HG02973 (cell line): Measurements from ENCODE around the gene FBXO7.

ENCODE experiments used
- ATAC-seq: cut with Tn5 transposase; IDR thresholded peaks from one replicate; pipeline ENCODE4 v1.9.1; 2021; ENCODE audit warnings: moderate library complexity; ENCODE audit not compliant: unreplicated experiment

FBXO7 gene

DNA sequence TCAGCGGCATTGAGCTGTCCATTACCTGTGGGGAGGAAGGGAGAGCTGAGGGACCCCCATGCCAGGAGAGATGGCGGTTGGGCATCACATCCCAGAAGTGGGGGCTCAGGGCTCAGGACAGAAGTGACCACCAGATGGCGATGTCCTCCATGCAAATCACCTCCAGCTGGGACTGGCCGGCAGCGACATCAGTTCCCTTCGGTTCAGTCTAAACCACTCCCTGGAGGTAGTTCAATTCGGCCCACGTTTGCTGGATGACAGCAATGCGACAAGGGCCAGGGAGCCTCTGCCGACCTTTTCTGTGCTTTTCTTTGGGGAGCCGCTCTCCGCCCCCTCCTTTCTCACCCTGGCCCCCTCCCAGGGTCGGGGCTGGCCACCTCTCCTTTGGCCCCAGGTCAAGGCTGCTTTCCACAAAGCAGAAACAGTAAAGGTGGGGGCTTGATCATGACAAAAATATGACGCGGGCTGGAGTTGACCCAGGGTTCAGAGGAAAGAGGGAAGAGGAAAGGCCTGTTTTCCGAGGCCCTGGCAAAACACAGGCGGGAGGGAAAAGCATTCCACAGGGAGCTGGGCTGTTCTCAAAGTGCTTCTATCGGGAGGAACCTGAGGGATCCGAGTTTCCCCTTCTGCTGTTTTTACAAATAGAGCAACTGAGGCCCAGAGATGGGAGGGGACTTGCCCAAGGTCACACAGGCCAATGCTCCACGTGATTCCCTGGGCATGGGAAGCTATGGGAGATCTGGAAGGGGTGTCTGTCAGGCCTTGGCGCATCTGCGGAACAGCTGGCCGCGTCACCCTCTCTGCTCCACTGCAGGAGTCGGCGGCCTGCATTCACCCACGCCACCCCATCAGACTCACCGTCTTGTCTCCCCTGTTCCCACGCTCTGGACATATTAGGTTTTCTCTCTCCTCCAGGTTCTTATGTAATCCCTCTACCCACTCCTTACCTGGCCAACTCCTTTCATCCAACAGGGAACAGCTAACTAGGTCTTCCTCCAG, 54.7 kb downstream of the FBXO7 start:
- ATAC-seq, result no peak

DNA sequence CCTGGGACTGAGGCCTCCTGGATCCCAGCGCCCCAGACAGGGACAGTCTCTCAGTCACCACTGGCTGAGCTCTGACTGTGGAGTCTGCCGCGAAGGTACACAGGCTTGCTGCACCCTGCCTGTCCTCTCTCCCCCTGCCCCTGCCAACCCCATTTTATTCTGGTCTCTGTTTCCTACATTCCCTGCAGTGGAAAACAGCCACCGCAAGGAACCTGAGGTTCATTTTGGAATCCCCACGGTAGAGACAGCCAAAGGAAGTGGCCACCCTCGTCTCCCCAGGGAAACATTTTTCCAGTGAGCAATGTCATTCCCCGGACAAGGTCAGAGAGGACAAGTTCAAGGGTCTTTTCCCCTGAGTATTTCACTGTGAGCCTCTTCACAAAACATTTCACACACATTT, 56.6 kb downstream of the FBXO7 start:
- no peak for ATAC-seq

DNA sequence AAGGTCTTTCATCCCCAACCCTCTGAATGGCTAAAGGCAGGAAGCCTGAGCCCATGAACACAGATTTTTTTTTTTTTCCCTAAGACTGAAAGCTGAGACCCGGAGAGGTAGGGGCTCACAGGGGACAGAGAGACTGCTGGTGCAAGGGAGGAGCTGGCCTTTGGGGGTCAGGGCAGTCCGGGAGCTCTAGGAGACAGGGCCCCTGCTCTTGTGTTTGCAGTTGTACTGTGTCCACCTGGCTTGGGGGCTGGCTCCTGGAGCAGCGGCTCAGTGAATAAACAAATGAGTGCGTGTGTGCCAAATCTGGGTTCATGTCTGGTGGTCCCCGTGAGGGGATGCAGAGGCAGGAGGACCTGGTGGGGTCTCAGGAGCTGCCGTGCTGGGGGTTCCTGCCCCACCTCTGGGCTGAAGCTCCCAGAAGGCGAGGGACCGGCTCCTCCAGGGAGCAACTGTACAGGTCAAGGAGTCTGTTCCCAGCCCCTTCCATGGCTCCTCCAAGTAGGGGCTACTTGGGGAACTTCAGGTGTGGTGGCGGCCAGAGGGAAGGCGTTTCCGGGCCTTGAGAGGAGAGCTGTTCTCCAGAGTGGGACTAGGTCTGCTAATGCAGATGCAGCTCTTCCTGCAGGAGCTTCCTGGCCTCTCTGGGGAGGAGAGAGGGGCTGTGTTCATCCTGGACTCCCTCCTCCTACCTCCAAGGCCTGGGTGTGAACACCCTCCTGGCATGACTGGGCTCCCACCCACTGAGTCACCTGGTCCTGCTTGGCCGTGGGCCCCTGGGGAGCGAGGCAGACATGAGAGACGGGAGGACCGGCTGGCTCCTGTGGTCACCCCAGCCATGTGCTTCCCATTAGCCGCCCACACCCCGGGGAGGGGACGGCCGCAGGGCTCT, 57.6 kb downstream of the FBXO7 start:
- no peak for ATAC-seq

DNA sequence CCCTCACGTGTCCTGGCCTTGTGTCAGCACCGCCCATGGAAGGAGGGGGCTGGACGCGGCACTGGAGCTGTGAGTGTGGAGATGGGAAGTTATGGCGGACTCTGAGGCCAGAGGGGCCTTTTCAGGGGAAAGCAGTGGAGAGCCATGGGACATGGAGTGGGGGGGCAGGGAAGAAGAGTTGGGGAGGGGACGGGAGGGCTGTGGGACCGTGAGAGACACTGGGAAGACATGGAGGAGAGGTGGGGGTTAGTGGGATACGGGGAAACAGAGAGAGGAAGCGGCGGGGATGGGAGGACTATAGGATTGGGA, 58.2 kb downstream of the FBXO7 start:
- ATAC-seq, result no peak

GRCh38 chr22:32533265-32534111, 58.9 kb downstream of the FBXO7 start:
- no peak for ATAC-seq

- ATAC-seq, result no peak
Observed at GRCh38 chr22:32534252-32535235, 59.9 kb downstream of the FBXO7 start.

DNA sequence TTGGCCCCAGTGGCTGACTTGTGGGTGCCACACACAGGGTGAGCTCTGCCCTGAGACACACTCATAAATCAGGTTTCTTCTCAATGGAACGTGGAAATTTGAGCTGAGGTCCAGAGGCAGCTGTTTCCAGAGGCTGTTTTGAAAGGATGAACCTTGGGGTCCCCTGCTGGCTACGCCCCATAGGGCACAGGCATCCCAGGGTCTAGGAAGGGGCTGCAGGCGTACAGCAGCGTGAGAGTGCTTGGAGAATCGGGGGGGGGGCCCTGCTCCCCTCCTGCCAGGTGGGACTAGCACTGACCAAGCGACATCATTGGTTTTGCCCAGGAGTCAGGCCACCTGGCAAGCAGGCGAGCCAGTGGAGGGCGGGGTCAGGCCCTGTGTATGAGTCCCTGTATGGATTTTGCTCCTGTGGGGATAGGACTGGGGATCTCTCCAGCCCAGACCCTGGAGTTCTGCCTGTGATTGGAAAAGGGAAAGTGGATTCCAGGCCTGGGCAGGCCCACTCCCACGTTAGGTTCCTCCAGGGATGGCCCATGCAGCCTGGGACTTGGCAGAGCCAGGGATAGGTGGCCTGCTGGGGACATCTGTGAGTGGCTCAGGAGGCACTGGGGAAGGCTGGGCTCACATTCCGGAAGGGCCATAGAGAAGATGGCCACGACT, 61.0 kb downstream of the FBXO7 start:
- ATAC-seq, result no peak

DNA sequence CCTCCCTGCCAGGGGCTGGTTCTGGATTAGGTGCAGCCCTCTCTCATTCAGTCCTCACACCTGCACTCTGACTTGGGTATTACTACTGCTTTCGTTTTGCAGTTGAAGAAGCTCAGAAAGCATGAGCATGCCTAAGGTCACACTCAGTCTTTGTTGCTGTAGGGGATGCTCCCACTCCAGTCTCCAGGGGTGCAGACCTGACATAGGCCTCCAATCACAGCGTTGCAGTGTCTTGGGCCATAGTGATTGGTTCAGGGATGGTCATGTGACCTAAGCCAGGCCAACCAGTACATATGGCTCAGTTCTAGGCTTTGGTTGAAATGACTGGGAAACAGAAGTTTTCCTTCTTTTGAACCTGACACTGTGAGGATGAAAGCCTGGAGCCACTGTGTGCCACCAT, 61.7 kb downstream of the FBXO7 start:
- ATAC-seq, result no peak

DNA sequence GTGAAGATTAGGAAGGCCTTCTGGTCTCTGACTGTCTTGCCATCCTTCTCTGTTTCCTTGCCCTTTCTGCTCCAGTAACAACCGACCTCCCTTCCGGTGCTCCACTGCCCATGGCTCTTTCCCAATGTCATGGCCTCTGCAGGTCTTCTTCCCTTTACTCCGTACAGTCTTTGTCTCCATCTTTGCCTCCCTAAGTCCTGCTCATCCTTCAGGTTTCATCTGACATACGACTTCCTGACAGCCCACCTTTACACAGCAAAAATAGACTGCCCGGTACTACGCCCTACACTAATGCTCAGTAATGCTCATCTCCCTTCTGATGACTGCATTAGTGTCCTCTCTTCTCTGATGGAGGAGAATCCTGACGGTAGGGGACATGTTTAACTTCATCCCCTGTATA, 63.9 kb downstream of the FBXO7 start:
- no peak for ATAC-seq

DNA sequence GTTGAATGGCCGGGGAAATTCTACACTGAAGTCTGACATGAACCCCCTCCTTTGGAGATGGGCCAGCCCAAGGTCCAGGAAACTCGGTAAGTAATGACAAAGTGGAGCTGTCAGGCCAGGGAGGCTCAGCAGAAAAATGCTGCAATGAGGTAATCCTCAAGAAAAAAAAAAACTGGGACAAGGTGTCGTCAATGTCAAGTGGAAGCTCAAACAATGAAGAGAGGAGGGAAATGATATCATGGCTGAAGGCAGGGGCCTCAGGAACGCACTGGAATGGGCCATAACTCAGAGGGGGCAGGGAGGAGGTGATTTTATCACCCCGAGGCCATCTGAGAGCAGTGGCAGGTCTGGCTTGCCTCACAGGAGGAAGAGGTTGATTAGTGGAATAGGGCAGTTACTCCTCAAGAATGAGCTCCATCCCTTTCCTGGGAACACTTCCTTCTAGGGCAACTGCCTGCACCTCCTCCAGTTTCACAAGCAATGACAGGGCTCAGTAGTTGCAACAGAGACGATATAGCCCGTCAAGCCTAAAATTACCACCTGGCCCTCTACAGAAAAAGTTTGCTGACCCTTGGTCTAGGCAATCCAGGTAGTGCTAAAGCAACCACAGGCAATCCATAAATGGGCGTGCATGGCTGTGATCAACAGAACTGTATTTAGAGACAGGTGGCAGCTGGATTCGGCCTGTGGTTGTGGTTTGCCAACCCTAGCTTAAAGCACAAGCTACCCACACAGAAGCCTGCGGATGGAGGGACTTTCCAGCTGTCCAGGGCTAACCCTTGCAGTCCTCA, 65.2 kb downstream of the FBXO7 start:
- ATAC-seq, result no peak

DNA sequence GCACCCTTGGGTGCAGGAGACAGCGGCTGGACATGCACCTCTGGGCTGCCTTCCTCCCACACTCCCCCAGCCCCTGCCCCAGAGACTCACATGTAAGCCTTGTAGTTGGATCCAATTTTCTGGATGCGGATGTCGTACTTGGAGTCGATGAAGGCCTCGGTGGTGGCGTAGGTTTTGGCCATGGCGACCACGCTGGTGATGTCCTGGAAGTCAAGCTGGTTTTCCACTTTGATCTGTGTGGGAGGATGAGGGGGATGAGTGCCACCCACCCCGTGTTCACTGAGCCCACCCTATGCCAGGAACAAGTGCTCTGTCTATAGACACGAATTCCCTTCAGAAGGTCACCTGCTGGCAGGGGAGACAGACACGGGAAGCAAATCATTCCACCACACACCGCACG, 66.9 kb downstream of the FBXO7 start:
- no peak for ATAC-seq

GRCh38 chr22:32542066-32542676, 67.6 kb downstream of the FBXO7 start:
- no peak for ATAC-seq

DNA sequence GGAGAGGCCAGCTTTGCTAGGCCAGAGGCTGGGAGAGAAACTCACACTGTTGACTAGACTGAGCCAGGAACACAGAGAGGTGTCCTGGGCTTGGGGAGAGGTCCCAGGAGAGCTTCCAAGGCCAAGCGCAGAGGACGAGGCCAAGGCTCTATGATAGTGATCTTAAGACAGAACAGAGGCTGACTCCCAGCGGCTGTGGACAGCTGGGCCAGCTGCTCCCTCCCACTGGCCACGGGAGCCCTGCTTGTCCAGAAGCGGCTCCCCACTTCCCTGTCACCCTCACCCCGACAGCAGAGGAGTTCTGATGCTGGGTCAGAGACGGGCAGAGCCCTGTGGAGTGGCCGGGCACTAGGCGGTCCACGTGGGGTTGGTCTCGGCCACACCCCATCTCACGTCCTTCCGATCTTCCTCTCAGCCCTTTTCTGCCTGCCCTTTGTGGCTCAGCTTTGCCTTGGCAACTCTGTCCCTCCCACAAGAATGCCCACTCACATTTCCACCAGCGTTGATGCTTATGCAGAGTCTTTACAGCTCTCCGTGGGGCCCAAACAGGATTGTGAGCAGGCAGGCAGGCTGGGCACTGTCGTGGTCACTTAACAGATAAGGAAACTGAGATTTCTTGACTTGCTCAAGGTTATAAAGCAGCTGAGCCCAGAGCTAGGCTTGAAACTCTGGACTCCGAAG, 68.2 kb downstream of the FBXO7 start:
- ATAC-seq, result no peak

- ATAC-seq, result no peak
Observed at GRCh38 chr22:32544953-32545558, 70.4 kb downstream of the FBXO7 start.

DNA sequence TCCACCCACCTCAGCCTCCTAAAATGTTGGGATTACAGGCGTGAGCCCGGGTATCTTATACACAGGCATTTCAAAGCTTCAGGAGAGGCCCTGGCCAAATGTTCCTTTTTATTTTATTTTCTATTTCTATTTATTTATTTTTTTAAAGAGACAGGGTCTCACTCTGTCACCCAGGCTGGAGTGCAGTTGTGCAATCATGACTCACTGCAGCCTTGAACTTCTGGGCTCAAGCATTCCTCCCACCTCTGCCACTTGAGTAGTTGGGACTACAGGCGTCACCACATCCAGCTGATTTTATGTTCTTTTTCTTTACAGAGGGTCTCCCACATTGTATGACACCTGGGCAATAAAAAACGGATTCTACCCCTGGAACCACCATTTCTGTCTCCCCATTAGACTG, 71.2 kb downstream of the FBXO7 start:
- ATAC-seq, result no peak

GRCh38 chr22:32546496-32546895, 71.9 kb downstream of the FBXO7 start:
- no peak for ATAC-seq

- no peak for ATAC-seq
Observed at GRCh38 chr22:32546935-32547334, 72.3 kb downstream of the FBXO7 start.
